ENCODE results near the gene EXOC3. TPM values are rescaled to one million over a fixed set of nuclear protein-coding genes. Genes with fewer than 3 reads are reported as not detected.
"Not testable (repeated sequence)": the region's sequence is repeated elsewhere in the genome, so short reads cannot be mapped to it uniquely, and the experiment has no call there.

EXOC3 gene
- total RNA-seq, 3 donors from 2014 or later (not counting 1 experiment from before 2014, with no cell fraction given): 89.6 to 99.9 (median 96.3) TPM

- DNase-seq: no peak
- TF ChIP-seq CTCF (IDR thresholded peaks at IDR 0.05): no peak
- peaks cover 5% of the 10 kb centered on the region in 2 donors for H3K4me1 Mint-ChIP-seq
- Histone ChIP-seq H3K27ac (ENCODE audit: low read length) (no peak overlapping the region), H3K4me1 (ENCODE audit: control insufficient read depth, insufficient read depth, low read length) (peaks cover 9% of the 10 kb centered on the region), H3K4me3 (ENCODE audit: low read length) (no peak overlapping the region), H3K36me3 (ENCODE audit: control insufficient read depth, insufficient read depth, low read length) (no peaks in the 10 kb centered on the region), H3K9me3 (ENCODE audit: control insufficient read depth, insufficient read depth, low read length) (no peaks in the 10 kb centered on the region), H3K27me3 (ENCODE audit: control insufficient read depth, insufficient read depth, low read length) (no peaks in the 10 kb centered on the region)
- WGBS (ENCODE audit: insufficient coverage): 92% methylated on average over 24 of the region's 24 CpGs
- H3K27ac Mint-ChIP-seq: no peak overlapping the region
- no peak for ATAC-seq
- no peak overlapping the region for H3K4me3 Mint-ChIP-seq
- H3K36me3 Mint-ChIP-seq: no peaks in the 10 kb centered on the region
- H3K9me3 Mint-ChIP-seq: no peaks in the 10 kb centered on the region
- peaks cover 24 to 45% of the 10 kb centered on the region in 2 donors for H3K27me3 Mint-ChIP-seq (ENCODE audit: low read depth in 2 of 2)
- intact Hi-C loops (cut with micrococcal nuclease): no loop called here
Measured at GRCh38 chr5:401146-402034, 41.6 kb upstream of the EXOC3 start.

- H3K36me3 Mint-ChIP-seq; H3K27me3 ChIP-seq (ENCODE audit: control insufficient read depth, insufficient read depth, low read length); H3K27ac Mint-ChIP-seq; H3K4me3 Mint-ChIP-seq; H3K9me3 ChIP-seq (ENCODE audit: control insufficient read depth, insufficient read depth, low read length); ATAC-seq; DNase-seq; H3K9me3 Mint-ChIP-seq; H3K4me1 ChIP-seq (ENCODE audit: control insufficient read depth, insufficient read depth, low read length); intact Hi-C loops (cut with micrococcal nuclease); H3K36me3 ChIP-seq (ENCODE audit: control insufficient read depth, insufficient read depth, low read length); H3K4me3 ChIP-seq (ENCODE audit: low read length); H3K4me1 Mint-ChIP-seq; H3K27ac ChIP-seq (ENCODE audit: low read length): not testable (repeated sequence)
- H3K27me3 Mint-ChIP-seq (ENCODE audit: low read depth in 2 of 2): peaks cover 24 to 45% of the 10 kb centered on the region in 2 donors
- WGBS (ENCODE audit: insufficient coverage): 90% methylated on average over 17 of the region's 17 CpGs
Measured at GRCh38 chr5:402219-402614, 40.8 kb upstream of the EXOC3 start.

GRCh38 chr5:402615-403359, 40.2 kb upstream of the EXOC3 start:
- TF ChIP-seq CTCF (IDR thresholded peaks at IDR 0.05): no peak
- intact Hi-C loops (cut with micrococcal nuclease): no loop called here
- H3K27ac Mint-ChIP-seq: no peak overlapping the region
- ATAC-seq: peak in 1 of 3 donors; percentile 36
- H3K27me3 ChIP-seq (ENCODE audit: control insufficient read depth, insufficient read depth, low read length): no peaks in the 10 kb centered on the region
- H3K36me3 Mint-ChIP-seq: no peaks in the 10 kb centered on the region
- WGBS (ENCODE audit: insufficient coverage): 49% methylated on average over 20 of the region's 20 CpGs
- H3K9me3 ChIP-seq (ENCODE audit: control insufficient read depth, insufficient read depth, low read length): no peaks in the 10 kb centered on the region
- H3K27me3 Mint-ChIP-seq (ENCODE audit: low read depth in 2 of 2): peaks cover 24 to 45% of the 10 kb centered on the region in 2 donors
- H3K4me1 ChIP-seq (ENCODE audit: control insufficient read depth, insufficient read depth, low read length): peaks cover 9% of the 10 kb centered on the region
- DNase-seq: no peak
- H3K4me1 Mint-ChIP-seq: peaks cover 5% of the 10 kb centered on the region in 2 donors
- no peak overlapping the region for H3K4me3 Mint-ChIP-seq
- H3K9me3 Mint-ChIP-seq: no peaks in the 10 kb centered on the region
- no peak overlapping the region for H3K27ac ChIP-seq (ENCODE audit: low read length)
- no peaks in the 10 kb centered on the region for H3K36me3 ChIP-seq (ENCODE audit: control insufficient read depth, insufficient read depth, low read length)
- H3K4me3 ChIP-seq (ENCODE audit: low read length): no peak overlapping the region

GRCh38 chr5:403995-404394, 39.0 kb upstream of the EXOC3 start:
- H3K4me1 Mint-ChIP-seq: peaks cover 5% of the 10 kb centered on the region in 2 donors

More at GRCh38 chr5:403995-404394, 39.0 kb upstream of the EXOC3 start:
- intact Hi-C loops (cut with micrococcal nuclease): no loop called here
- ATAC-seq: no peak
- Histone ChIP-seq H3K36me3 (ENCODE audit: control insufficient read depth, insufficient read depth, low read length) (no peaks in the 10 kb centered on the region), H3K9me3 (ENCODE audit: control insufficient read depth, insufficient read depth, low read length) (no peaks in the 10 kb centered on the region), H3K27me3 (ENCODE audit: control insufficient read depth, insufficient read depth, low read length) (no peaks in the 10 kb centered on the region), H3K27ac (ENCODE audit: low read length) (no peak overlapping the region), H3K4me1 (ENCODE audit: control insufficient read depth, insufficient read depth, low read length) (peaks cover 9% of the 10 kb centered on the region), H3K4me3 (ENCODE audit: low read length) (no peak overlapping the region)
- no peak overlapping the region for H3K27ac Mint-ChIP-seq
- WGBS (ENCODE audit: insufficient coverage): 92% methylated on average over 11 of the region's 11 CpGs
- no peak for TF ChIP-seq CTCF (IDR thresholded peaks at IDR 0.05)
- H3K36me3 Mint-ChIP-seq: no peaks in the 10 kb centered on the region
- peaks cover 24 to 45% of the 10 kb centered on the region in 2 donors for H3K27me3 Mint-ChIP-seq (ENCODE audit: low read depth in 2 of 2)
- no peak for DNase-seq
- no peak overlapping the region for H3K4me3 Mint-ChIP-seq
- H3K9me3 Mint-ChIP-seq: no peaks in the 10 kb centered on the region

Measured in natural killer cell (primary cell).